ENCODE measurements around the gene BEST1. TPM values are rescaled to one million over a fixed set of nuclear protein-coding genes. Genes with fewer than 3 reads are reported as not detected.
A peak's percentile ranks its signal among the peaks of the same experiment; 100 is the strongest.

BEST1 gene
- total RNA-seq, 2 experiments from 2014 or later, result 1.9 to 3.1 TPM

DNA sequence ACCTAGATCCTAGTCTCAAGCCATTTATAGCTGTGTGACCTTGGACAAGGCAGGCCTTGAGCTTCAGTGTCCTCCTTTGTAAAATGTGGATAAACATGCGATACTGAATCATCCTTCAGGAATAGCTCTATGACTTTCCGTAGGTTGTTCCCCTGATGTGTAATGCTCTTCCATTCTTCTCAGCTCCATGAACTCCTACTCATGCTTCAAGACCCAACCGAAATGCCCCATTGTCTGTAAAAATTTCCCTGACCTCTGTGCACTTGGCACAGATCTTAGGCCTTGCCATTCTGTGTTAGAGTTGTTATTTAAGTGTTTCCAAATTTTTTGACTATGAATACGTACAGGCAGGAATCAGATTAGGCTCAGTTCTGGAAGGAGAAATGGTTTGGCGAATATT, 3.3 kb upstream of the BEST1 start:
- POLR2A ChIA-PET, result interaction anchor here (0.7 to 1.2 kb wide), 2 partner anchors 45 to 66 kb away, joined by 3 read pairs; no protein-coding TSS in a partner anchor
- no peak overlapping the region for H2AFZ ChIP-seq (ENCODE audit: low read length)

GRCh38 chr11:61947486-61948210, 2.5 kb upstream of the BEST1 start:
- H3K9me2 ChIP-seq (ENCODE audit: insufficient read depth, low read length), result no peaks in the 10 kb centered on the region
- no peak overlapping the region for H3K4me2 ChIP-seq (ENCODE audit: low read length)
- POLR2A ChIA-PET, result interaction anchor here (0.7 to 1.5 kb wide), 4 partner anchors 25 to 67 kb away, joined by 3 to 5 read pairs (median 3); no protein-coding TSS in a partner anchor
- no peaks in the 10 kb centered on the region for H4K20me1 ChIP-seq (ENCODE audit: insufficient read depth, low read length)
- DNase-seq (ENCODE audit: low spot score), result peak; percentile 78
- TF ChIP-seq, protein P1, sequence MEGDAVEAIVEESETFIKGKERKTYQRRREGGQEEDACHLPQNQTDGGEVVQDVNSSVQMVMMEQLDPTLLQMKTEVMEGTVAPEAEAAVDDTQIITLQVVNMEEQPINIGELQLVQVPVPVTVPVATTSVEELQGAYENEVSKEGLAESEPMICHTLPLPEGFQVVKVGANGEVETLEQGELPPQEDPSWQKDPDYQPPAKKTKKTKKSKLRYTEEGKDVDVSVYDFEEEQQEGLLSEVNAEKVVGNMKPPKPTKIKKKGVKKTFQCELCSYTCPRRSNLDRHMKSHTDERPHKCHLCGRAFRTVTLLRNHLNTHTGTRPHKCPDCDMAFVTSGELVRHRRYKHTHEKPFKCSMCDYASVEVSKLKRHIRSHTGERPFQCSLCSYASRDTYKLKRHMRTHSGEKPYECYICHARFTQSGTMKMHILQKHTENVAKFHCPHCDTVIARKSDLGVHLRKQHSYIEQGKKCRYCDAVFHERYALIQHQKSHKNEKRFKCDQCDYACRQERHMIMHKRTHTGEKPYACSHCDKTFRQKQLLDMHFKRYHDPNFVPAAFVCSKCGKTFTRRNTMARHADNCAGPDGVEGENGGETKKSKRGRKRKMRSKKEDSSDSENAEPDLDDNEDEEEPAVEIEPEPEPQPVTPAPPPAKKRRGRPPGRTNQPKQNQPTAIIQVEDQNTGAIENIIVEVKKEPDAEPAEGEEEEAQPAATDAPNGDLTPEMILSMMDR (conservative IDR thresholded peaks at IDR 0.05; ENCODE audit: low read length), result peak; percentile 94
- no peak for TF ChIP-seq EZH2phosphoT487 (IDR thresholded peaks at IDR 0.05; ENCODE audit: borderline replicate concordance, low read depth, low read length)
- intact Hi-C loops (cut with micrococcal nuclease; ENCODE audit: unreplicated experiment), result loop anchor here (1.0 to 5.0 kb wide), 4 partner anchors 48 to 150 kb away; no protein-coding TSS in a partner anchor
- no peak overlapping the region for H3K27ac ChIP-seq (ENCODE audit: low read depth, low read length, poor library complexity, severe bottlenecking)
- no TSS peak for BruUV-seq (replicated peaks)
- no peaks in the 10 kb centered on the region for H3K9me3 ChIP-seq (ENCODE audit: low read length)
- CTCF ChIA-PET (ENCODE audit: unreplicated experiment), result interaction anchor here (1.5 to 2.5 kb wide), 2 partner anchors 48 to 134 kb away, joined by 15 to 26 read pairs; no protein-coding TSS in a partner anchor
- no peaks in the 10 kb centered on the region for H3K36me3 ChIP-seq (ENCODE audit: insufficient read depth, low read length)
- no peak overlapping the region for H2AFZ ChIP-seq (ENCODE audit: low read length)
- no peak overlapping the region for H3K4me3 ChIP-seq (ENCODE audit: low read depth, low read length, poor library complexity, severe bottlenecking)
- H3K4me1 ChIP-seq (ENCODE audit: insufficient read depth, low read length, poor library complexity, severe bottlenecking), result peaks cover 8% of the 10 kb centered on the region
- no peaks in the 10 kb centered on the region for H3K79me2 ChIP-seq (ENCODE audit: insufficient read depth, low read depth, low read length)

More for the DNA sequence above, 3.3 kb upstream of the BEST1 start:
- H3K79me2 ChIP-seq (ENCODE audit: insufficient read depth, low read depth, low read length), result no peaks in the 10 kb centered on the region
- no peaks in the 10 kb centered on the region for H3K36me3 ChIP-seq (ENCODE audit: insufficient read depth, low read length)
- BruUV-seq (replicated peaks), result no TSS peak
- CTCF ChIA-PET (ENCODE audit: unreplicated experiment), result interaction anchor here (1.5 to 2.5 kb wide), 2 partner anchors 47 to 135 kb away, joined by 15 to 26 read pairs; no protein-coding TSS in a partner anchor
- no peak for DNase-seq (ENCODE audit: low spot score)
- no peaks in the 10 kb centered on the region for H3K9me2 ChIP-seq (ENCODE audit: insufficient read depth, low read length)
- no peak overlapping the region for H3K4me2 ChIP-seq (ENCODE audit: low read length)
- H3K27ac ChIP-seq (ENCODE audit: low read depth, low read length, poor library complexity, severe bottlenecking), result no peak overlapping the region
- intact Hi-C loops (cut with micrococcal nuclease; ENCODE audit: unreplicated experiment), result loop anchor here (1.0 to 5.0 kb wide), 4 partner anchors 48 to 150 kb away; no protein-coding TSS in a partner anchor
- H3K9me3 ChIP-seq (ENCODE audit: low read length), result no peaks in the 10 kb centered on the region
- no peak overlapping the region for H3K4me3 ChIP-seq (ENCODE audit: low read depth, low read length, poor library complexity, severe bottlenecking)
- peaks cover 8% of the 10 kb centered on the region for H3K4me1 ChIP-seq (ENCODE audit: insufficient read depth, low read length, poor library complexity, severe bottlenecking)
- H4K20me1 ChIP-seq (ENCODE audit: insufficient read depth, low read length), result no peaks in the 10 kb centered on the region
- no peak for TF ChIP-seq EZH2phosphoT487 (IDR thresholded peaks at IDR 0.05; ENCODE audit: borderline replicate concordance, low read depth, low read length)

- Histone ChIP-seq H3K9me2 (ENCODE audit: insufficient read depth, low read length) (no peaks in the 10 kb centered on the region), H4K20me1 (ENCODE audit: insufficient read depth, low read length) (no peaks in the 10 kb centered on the region), H3K9me3 (ENCODE audit: low read length) (no peaks in the 10 kb centered on the region), H2AFZ (ENCODE audit: low read length) (no peak overlapping the region), H3K27ac (ENCODE audit: low read depth, low read length, poor library complexity, severe bottlenecking) (no peak overlapping the region), H3K4me1 (ENCODE audit: insufficient read depth, low read length, poor library complexity, severe bottlenecking) (peaks cover 8% of the 10 kb centered on the region), H3K4me3 (ENCODE audit: low read depth, low read length, poor library complexity, severe bottlenecking) (no peak overlapping the region), H3K36me3 (ENCODE audit: insufficient read depth, low read length) (no peaks in the 10 kb centered on the region), H3K79me2 (ENCODE audit: insufficient read depth, low read depth, low read length) (no peaks in the 10 kb centered on the region), H3K4me2 (ENCODE audit: low read length) (no peak overlapping the region)
- CTCF ChIA-PET (ENCODE audit: unreplicated experiment), result interaction anchor here (1.5 to 2.5 kb wide), 2 partner anchors 49 to 133 kb away, joined by 15 to 26 read pairs; no protein-coding TSS in a partner anchor
- no TSS peak for BruUV-seq (replicated peaks)
- TF ChIP-seq, protein P1 (conservative IDR thresholded peaks at IDR 0.05; ENCODE audit: low read length), result no peak
- TF ChIP-seq EZH2phosphoT487 (IDR thresholded peaks at IDR 0.05; ENCODE audit: borderline replicate concordance, low read depth, low read length), result no peak
- DNase-seq (ENCODE audit: low spot score), result no peak
- POLR2A ChIA-PET, result interaction anchor here (0.6 to 1.5 kb wide), 3 partner anchors 30 to 776 kb away, joined by 3 to 5 read pairs (median 3); no protein-coding TSS in a partner anchor
- intact Hi-C loops (cut with micrococcal nuclease; ENCODE audit: unreplicated experiment), result loop anchor here (5.0 kb wide), 1 partner anchor 134 kb away; no protein-coding TSS in a partner anchor
Observed at GRCh38 chr11:61948505-61948904, 1.6 kb upstream of the BEST1 start.

Data from OCI-LY7 (cell line).